Astrocyte (in vitro differentiated cells and primary cell): ENCODE results near the gene CSNK1D. TPM values are rescaled to one million over a fixed set of nuclear protein-coding genes. Genes with fewer than 3 reads are reported as not detected.

Source experiments
- DNase-seq: peaks from one replicate; pipeline ENCODE4 v3.0.0-alpha.2; 2010; ENCODE audit warnings: low read depth
- FAIRE-seq: peaks from 2 replicates; lab custom pipeline; 2011; peaks lifted over from hg19 to GRCh38; lab: Jason Lieb, UNC
- H2AFZ ChIP-seq: 2 replicates; pipeline ENCODE4 v1.6.0; 2012; ENCODE audit warnings: low read depth, low read length, inconsistent platforms
- H3K27ac ChIP-seq: 2 replicates; pipeline ENCODE4 v1.5.1; 2011; ENCODE audit warnings: low read depth, low read length, inconsistent platforms
- H3K27me3 ChIP-seq: 2 replicates; pipeline ENCODE4 v1.6.0; 2011; ENCODE audit warnings: low read length, inconsistent platforms; ENCODE audit not compliant: insufficient read depth
- H3K36me3 ChIP-seq: 2 replicates; pipeline ENCODE4 v1.5.1; 2011; ENCODE audit warnings: low read length, inconsistent platforms; ENCODE audit not compliant: insufficient read depth
- H3K4me1 ChIP-seq: 2 replicates; pipeline ENCODE4 v1.5.1; 2011; ENCODE audit warnings: low read length, inconsistent platforms; ENCODE audit not compliant: insufficient read depth
- H3K4me2 ChIP-seq: 2 replicates; pipeline ENCODE4 v1.6.0; 2012; ENCODE audit warnings: low read length, inconsistent platforms
- H3K4me3 ChIP-seq: 2 replicates; pipeline ENCODE4 v1.5.1; 2011; ENCODE audit warnings: low read depth, mild to moderate bottlenecking, low read length, inconsistent platforms; ENCODE audit not compliant: insufficient read depth
- H3K79me2 ChIP-seq: 2 replicates; pipeline ENCODE4 v1.6.0; 2012; ENCODE audit warnings: mild to moderate bottlenecking, low read length, inconsistent platforms; ENCODE audit not compliant: insufficient read depth
- H3K9ac ChIP-seq: 2 replicates; pipeline ENCODE4 v1.6.0; 2012; ENCODE audit warnings: mild to moderate bottlenecking, low read length, inconsistent platforms
- H3K9me3 ChIP-seq: 2 replicates; pipeline ENCODE4 v1.5.1; 2012; ENCODE audit warnings: low read depth, mild to moderate bottlenecking, low read length, inconsistent platforms; ENCODE audit not compliant: insufficient read depth
- H4K20me1 ChIP-seq: 2 replicates; pipeline ENCODE4 v1.6.0; 2012; ENCODE audit warnings: low read length, inconsistent platforms; ENCODE audit not compliant: insufficient read depth
- H3K27ac Mint-ChIP-seq: one replicate; pipeline ENCODE4 v1.8.0; 2021; ENCODE audit warnings: mild to moderate bottlenecking, mixed read lengths; ENCODE audit not compliant: unreplicated experiment
- H3K27me3 Mint-ChIP-seq: one replicate; pipeline ENCODE4 v1.8.0; 2021; ENCODE audit warnings: low read depth, mixed read lengths; ENCODE audit not compliant: unreplicated experiment
- H3K36me3 Mint-ChIP-seq: one replicate; pipeline ENCODE4 v1.8.0; 2021; ENCODE audit warnings: low read depth, mixed read lengths; ENCODE audit not compliant: unreplicated experiment
- H3K4me1 Mint-ChIP-seq: one replicate; pipeline ENCODE4 v1.8.0; 2021; ENCODE audit warnings: low read depth, mixed read lengths; ENCODE audit not compliant: unreplicated experiment
- H3K4me3 Mint-ChIP-seq: one replicate; pipeline ENCODE4 v1.8.0; 2021; ENCODE audit warnings: mild to moderate bottlenecking, moderate library complexity, mixed read lengths; ENCODE audit not compliant: unreplicated experiment
- H3K9me3 Mint-ChIP-seq: one replicate; pipeline ENCODE4 v1.8.0; 2021; ENCODE audit warnings: mild to moderate bottlenecking, mixed read lengths; ENCODE audit not compliant: unreplicated experiment
- EZH2 ChIP-seq: IDR thresholded peaks from 2 replicates; pipeline ENCODE4 v1.6.1; 2012; ENCODE audit warnings: mild to moderate bottlenecking, low read length, inconsistent platforms; ENCODE audit not compliant: insufficient read depth
- total RNA-seq: library from RNA; stranded (reverse); gene quantifications from 2 replicates; pipeline ENCODE4 v1.2.1, GENCODE V29; 2021
- TF ChIP-seq, protein P1 (sequence below): IDR thresholded peaks from 2 replicates; pipeline ENCODE4 v1.5.1; 2011; ENCODE audit warnings: low read depth, mild to moderate bottlenecking, inconsistent platforms, low read length, moderate library complexity; ENCODE audit not compliant: insufficient read depth

The CSNK1D gene
- total RNA-seq, 1 donor from 2014 or later = 153 TPM

DNA sequence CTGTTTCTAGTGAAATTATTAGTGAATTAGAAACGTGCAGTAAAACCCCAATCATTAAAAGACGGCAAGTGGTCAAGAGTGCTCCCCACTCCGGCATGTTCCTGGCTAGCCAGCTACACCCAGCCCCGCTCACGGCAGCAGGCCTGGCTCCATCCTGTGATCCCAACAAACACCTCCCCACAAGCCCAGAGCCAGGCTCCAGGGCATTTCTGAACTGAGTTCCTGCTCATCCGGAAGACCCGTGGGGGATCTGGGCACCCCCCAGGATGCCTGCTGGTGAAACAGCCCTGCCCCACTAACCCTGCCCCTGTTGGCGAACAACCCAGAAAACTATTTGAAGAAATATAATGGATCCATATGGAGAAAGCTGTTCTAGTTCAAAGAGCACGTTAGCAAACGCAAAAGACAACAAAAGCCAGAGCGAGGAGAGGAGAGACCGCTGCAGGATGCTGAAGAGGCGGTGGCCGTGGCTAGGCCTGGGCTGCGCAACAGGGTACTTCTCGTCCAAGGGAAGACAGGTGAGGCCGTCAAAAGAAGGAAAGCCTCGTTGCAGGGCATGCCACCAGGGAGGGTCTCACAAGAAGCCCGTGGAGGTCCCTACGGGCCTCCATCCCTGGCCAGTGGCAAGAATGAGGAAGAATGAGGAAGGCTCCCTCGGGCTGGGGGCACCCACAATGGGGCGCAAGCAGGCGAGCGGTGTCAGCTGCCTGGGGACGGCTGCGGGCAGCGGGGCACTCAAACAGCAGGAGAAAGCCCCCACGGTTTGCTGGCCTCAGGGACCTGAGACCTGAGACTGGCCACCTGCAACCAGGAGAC, 25.4 kb downstream of the CSNK1D start:
- no peak overlapping the region for H2AFZ ChIP-seq
- H3K27me3 ChIP-seq = no peaks in the 10 kb centered on the region
- FAIRE-seq (no peak), DNase-seq (no peak)
- no peaks in the 10 kb centered on the region for H3K9me3 ChIP-seq
- TF ChIP-seq, protein P1, sequence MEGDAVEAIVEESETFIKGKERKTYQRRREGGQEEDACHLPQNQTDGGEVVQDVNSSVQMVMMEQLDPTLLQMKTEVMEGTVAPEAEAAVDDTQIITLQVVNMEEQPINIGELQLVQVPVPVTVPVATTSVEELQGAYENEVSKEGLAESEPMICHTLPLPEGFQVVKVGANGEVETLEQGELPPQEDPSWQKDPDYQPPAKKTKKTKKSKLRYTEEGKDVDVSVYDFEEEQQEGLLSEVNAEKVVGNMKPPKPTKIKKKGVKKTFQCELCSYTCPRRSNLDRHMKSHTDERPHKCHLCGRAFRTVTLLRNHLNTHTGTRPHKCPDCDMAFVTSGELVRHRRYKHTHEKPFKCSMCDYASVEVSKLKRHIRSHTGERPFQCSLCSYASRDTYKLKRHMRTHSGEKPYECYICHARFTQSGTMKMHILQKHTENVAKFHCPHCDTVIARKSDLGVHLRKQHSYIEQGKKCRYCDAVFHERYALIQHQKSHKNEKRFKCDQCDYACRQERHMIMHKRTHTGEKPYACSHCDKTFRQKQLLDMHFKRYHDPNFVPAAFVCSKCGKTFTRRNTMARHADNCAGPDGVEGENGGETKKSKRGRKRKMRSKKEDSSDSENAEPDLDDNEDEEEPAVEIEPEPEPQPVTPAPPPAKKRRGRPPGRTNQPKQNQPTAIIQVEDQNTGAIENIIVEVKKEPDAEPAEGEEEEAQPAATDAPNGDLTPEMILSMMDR = no peak
- TF ChIP-seq EZH2 = no peak
- peaks cover 100% of the 10 kb centered on the region for H4K20me1 ChIP-seq
- peaks cover 83% of the 10 kb centered on the region for H3K79me2 ChIP-seq
- H3K4me3 ChIP-seq = no peak overlapping the region
- H3K36me3 Mint-ChIP-seq = peaks cover 37% of the 10 kb centered on the region
- H3K9me3 Mint-ChIP-seq = no peaks in the 10 kb centered on the region
- peaks cover 59% of the 10 kb centered on the region for H3K36me3 ChIP-seq
- H3K4me3 Mint-ChIP-seq = no peak overlapping the region
- H3K4me1 ChIP-seq = peaks cover 24% of the 10 kb centered on the region
- no peak overlapping the region for H3K9ac ChIP-seq
- H3K4me2 ChIP-seq = peak overlapping the region; percentile 49
- H3K4me1 Mint-ChIP-seq = peaks cover 9% of the 10 kb centered on the region
- no peaks in the 10 kb centered on the region for H3K27me3 Mint-ChIP-seq
- peak overlapping the region; percentile 29 for H3K27ac Mint-ChIP-seq
- H3K27ac ChIP-seq = no peak overlapping the region

DNA sequence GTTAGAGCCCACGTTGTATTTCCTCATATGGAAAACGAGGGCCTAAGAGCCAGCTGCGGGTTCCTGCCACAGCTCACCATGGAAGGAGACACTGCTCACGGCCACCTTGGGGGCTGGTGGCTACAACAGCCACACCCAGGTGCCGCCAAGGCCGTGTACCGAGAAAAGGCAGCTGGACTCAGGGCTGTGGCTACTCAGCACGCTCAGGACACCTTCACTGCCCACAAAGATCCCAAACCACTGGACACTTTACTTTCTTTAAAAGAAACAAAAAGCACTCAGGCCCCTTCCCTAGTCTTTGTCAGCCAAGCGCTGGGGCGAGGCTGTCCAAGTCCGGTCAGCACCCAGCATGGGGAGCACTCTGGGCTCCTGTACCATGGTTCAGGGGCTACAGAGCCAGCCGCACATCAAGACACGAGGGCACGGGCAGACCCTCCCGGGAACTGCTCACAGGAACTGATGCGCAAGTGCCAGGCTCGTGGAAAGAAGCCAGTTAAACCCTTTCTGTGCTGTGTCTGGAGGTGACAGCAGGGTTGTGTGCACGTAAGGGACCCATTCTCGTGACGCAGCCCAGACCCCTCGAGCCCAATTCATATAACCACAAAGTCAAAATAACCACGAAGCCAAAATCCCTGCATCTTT, 26.2 kb downstream of the CSNK1D start:
- Histone ChIP-seq H3K27ac (peak overlapping the region; percentile 71), H3K4me1 (peaks cover 31% of the 10 kb centered on the region), H3K4me3 (no peak overlapping the region), H3K9ac (peak overlapping the region; percentile 37), H3K27me3 (no peaks in the 10 kb centered on the region), H3K79me2 (peaks cover 83% of the 10 kb centered on the region), H3K9me3 (no peaks in the 10 kb centered on the region), H3K4me2 (peak overlapping the region; percentile 49), H2AFZ (no peak overlapping the region), H3K36me3 (peaks cover 51% of the 10 kb centered on the region), H4K20me1 (peaks cover 100% of the 10 kb centered on the region)
- Mint-ChIP-seq H3K4me1 (peaks cover 12% of the 10 kb centered on the region), H3K27me3 (no peaks in the 10 kb centered on the region), H3K27ac (peak overlapping the region; percentile 85), H3K36me3 (peaks cover 33% of the 10 kb centered on the region), H3K4me3 (no peak overlapping the region), H3K9me3 (no peaks in the 10 kb centered on the region)
- no peak for TF ChIP-seq EZH2
- TF ChIP-seq, protein P1 = no peak
- DNase-seq = no peak
- FAIRE-seq = no peak
